RKO (cell line): ENCODE data around the gene CCDC90B.

ENCODE experiments used
- DNase-seq: peaks from one replicate; pipeline ENCODE4 v3.0.0-alpha.2; 2016; ENCODE audit warnings: low spot score

CCDC90B gene

DNA sequence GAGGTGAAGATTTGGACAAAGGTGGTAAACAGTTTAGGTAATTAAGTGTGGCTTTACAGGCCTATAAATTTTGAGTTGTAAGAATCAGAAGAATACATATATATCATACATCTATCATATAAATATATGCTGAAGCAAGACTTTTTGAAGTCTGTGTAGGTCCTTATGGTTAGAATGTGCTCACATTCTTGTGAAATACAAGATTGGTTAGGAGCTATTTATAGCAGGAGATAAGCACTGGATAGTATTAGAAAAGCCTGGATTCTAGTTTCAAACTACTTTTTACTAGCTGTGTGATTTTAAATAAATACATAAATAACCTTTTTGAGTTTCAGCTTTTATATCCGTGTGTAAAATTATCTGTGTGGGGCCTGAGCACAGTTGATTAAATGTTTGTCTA is 50.3 kb downstream of the CCDC90B start:
- DNase-seq = no peak

GRCh38 chr11:83223457-83223856 is 62.7 kb downstream of the CCDC90B start:
- no peak for DNase-seq

- no peak for DNase-seq
Measured at GRCh38 chr11:83222499-83222898, 63.7 kb downstream of the CCDC90B start.

DNA sequence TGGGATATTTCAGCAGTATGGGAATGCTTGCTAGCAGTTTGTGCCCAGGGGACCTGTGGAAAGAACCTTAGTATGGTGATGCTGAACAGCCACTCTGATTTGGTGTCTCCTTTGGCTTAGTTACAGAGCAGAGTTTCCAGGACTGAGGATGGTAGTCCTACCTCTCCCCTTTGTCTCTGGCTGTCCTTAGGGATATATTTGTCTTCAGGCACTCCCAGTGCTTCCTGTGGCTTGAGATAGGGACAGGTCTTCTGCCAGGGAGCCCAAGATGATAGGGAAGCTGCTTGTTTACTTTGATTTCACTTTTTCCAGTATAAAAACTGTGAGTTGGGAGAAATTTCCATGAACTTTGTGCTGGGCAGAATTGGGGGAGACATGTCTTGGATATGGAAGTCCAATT is 64.5 kb downstream of the CCDC90B start:
- no peak for DNase-seq

DNA sequence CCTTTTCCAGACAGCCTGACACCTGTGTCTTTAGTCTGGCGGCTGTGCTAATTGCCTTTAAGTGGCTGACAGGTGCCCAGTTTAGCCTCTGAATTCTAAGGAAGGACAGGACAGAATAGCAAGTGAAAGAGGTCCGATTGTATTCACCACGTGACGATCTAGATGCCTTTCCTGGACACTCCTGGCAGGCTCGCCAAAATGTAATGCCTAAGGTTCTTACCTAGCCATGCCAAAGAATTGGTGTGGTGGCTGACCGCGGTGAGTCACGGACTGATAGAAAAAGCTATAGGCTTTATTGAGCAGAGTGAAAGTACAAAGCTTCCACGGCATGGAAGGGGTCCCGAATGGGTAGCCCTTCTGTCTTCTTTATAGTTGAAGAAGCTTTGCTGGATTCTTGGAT is 65.9 kb downstream of the CCDC90B start:
- no peak for DNase-seq

GRCh38 chr11:83219095-83219494 is 67.1 kb downstream of the CCDC90B start:
- no peak for DNase-seq
